Measurements from ENCODE around the gene DEAF1.

- no peak for TF ChIP-seq POLR2AphosphoS5 (IDR thresholded peaks at IDR 0.05; ENCODE audit: low read depth)
- TF ChIP-seq, protein P1, sequence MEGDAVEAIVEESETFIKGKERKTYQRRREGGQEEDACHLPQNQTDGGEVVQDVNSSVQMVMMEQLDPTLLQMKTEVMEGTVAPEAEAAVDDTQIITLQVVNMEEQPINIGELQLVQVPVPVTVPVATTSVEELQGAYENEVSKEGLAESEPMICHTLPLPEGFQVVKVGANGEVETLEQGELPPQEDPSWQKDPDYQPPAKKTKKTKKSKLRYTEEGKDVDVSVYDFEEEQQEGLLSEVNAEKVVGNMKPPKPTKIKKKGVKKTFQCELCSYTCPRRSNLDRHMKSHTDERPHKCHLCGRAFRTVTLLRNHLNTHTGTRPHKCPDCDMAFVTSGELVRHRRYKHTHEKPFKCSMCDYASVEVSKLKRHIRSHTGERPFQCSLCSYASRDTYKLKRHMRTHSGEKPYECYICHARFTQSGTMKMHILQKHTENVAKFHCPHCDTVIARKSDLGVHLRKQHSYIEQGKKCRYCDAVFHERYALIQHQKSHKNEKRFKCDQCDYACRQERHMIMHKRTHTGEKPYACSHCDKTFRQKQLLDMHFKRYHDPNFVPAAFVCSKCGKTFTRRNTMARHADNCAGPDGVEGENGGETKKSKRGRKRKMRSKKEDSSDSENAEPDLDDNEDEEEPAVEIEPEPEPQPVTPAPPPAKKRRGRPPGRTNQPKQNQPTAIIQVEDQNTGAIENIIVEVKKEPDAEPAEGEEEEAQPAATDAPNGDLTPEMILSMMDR (IDR thresholded peaks at IDR 0.05; ENCODE audit: insufficient read depth, low read length) = no peak
- TF ChIP-seq SPI1 (IDR thresholded peaks at IDR 0.05; ENCODE audit: borderline replicate concordance, low read depth) = no peak
- TF ChIP-seq, protein P2, sequence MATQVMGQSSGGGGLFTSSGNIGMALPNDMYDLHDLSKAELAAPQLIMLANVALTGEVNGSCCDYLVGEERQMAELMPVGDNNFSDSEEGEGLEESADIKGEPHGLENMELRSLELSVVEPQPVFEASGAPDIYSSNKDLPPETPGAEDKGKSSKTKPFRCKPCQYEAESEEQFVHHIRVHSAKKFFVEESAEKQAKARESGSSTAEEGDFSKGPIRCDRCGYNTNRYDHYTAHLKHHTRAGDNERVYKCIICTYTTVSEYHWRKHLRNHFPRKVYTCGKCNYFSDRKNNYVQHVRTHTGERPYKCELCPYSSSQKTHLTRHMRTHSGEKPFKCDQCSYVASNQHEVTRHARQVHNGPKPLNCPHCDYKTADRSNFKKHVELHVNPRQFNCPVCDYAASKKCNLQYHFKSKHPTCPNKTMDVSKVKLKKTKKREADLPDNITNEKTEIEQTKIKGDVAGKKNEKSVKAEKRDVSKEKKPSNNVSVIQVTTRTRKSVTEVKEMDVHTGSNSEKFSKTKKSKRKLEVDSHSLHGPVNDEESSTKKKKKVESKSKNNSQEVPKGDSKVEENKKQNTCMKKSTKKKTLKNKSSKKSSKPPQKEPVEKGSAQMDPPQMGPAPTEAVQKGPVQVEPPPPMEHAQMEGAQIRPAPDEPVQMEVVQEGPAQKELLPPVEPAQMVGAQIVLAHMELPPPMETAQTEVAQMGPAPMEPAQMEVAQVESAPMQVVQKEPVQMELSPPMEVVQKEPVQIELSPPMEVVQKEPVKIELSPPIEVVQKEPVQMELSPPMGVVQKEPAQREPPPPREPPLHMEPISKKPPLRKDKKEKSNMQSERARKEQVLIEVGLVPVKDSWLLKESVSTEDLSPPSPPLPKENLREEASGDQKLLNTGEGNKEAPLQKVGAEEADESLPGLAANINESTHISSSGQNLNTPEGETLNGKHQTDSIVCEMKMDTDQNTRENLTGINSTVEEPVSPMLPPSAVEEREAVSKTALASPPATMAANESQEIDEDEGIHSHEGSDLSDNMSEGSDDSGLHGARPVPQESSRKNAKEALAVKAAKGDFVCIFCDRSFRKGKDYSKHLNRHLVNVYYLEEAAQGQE (IDR thresholded peaks at IDR 0.05; ENCODE audit: insufficient replicate concordance, low read depth) = no peak
Observed at GRCh38 chr11:628056-628455, 67.0 kb downstream of the DEAF1 start.
